ENCODE data around the gene ERICH6. TPM values are rescaled to one million over a fixed set of nuclear protein-coding genes. Genes with fewer than 3 reads are reported as not detected.

Gene ERICH6
- total and polyA plus RNA-seq, 3 donors from 2014 or later: 9.7 to 52.5 (median 24.0) TPM

GRCh38 chr3:150738688-150739087 is 35.0 kb upstream of the ERICH6 start:
- Histone ChIP-seq H3K36me3 (ENCODE audit: low read depth, missing control alignments) (no peaks in the 10 kb centered on the region), H3K27ac (peak overlapping the region; percentile 13 to 69)
- 39 to 47% methylated on average over 4 of the region's 4 CpGs for WGBS, 2 donors

GRCh38 chr3:150737874-150738679 is 34.4 kb upstream of the ERICH6 start:
- TF ChIP-seq POLR2A (IDR thresholded peaks at IDR 0.05) (no peak), CTCF (IDR thresholded peaks at IDR 0.05) (no peak)
- Histone ChIP-seq H3K4me3 (no peak overlapping the region), H3K27me3 (no peaks in the 10 kb centered on the region), H3K9me3 (no peaks in the 10 kb centered on the region), H3K36me3 (ENCODE audit: low read depth, missing control alignments) (no peaks in the 10 kb centered on the region), H3K27ac (peak overlapping the region; percentile 13 to 69), H3K4me1 (peaks cover 22% of the 10 kb centered on the region)
- 54 to 63% methylated on average over 2 of the region's 2 CpGs for WGBS, 2 donors
- no peak for DNase-seq
- intact Hi-C loops (cut with DNase I; ENCODE audit: low total_unique reads): no loop called here

More at GRCh38 chr3:150738688-150739087, 35.0 kb upstream of the ERICH6 start:
- intact Hi-C loops (cut with DNase I; ENCODE audit: low total_unique reads): no loop called here
- no peaks in the 10 kb centered on the region for H3K27me3 ChIP-seq
- peaks cover 18% of the 10 kb centered on the region for H3K4me1 ChIP-seq
- TF ChIP-seq CTCF (IDR thresholded peaks at IDR 0.05): no peak
- TF ChIP-seq POLR2A (IDR thresholded peaks at IDR 0.05): no peak
- no peak for DNase-seq
- no peaks in the 10 kb centered on the region for H3K9me3 ChIP-seq
- H3K4me3 ChIP-seq: no peak overlapping the region

- no peaks in the 10 kb centered on the region for H3K27me3 ChIP-seq
- H3K4me3 ChIP-seq: no peak overlapping the region
- H3K4me1 ChIP-seq: peaks cover 22% of the 10 kb centered on the region
- no peak for DNase-seq
- 67 to 72% methylated on average over 8 of the region's 8 CpGs for WGBS, 2 donors
- no peaks in the 10 kb centered on the region for H3K36me3 ChIP-seq (ENCODE audit: low read depth, missing control alignments)
- H3K27ac ChIP-seq: no peak overlapping the region
- intact Hi-C loops (cut with DNase I; ENCODE audit: low total_unique reads): no loop called here
- H3K9me3 ChIP-seq: no peaks in the 10 kb centered on the region
- no peak for TF ChIP-seq CTCF (IDR thresholded peaks at IDR 0.05)
- no peak for TF ChIP-seq POLR2A (IDR thresholded peaks at IDR 0.05)
Observed at GRCh38 chr3:150736903-150737832, 33.4 kb upstream of the ERICH6 start.

- Histone ChIP-seq H3K9me3 (no peaks in the 10 kb centered on the region), H3K27ac (no peak overlapping the region), H3K27me3 (no peaks in the 10 kb centered on the region), H3K4me3 (no peak overlapping the region), H3K4me1 (peaks cover 22% of the 10 kb centered on the region), H3K36me3 (ENCODE audit: low read depth, missing control alignments) (no peaks in the 10 kb centered on the region)
- DNase-seq: no peak
- intact Hi-C loops (cut with DNase I; ENCODE audit: low total_unique reads): no loop called here
- 27 to 55% methylated on average over 2 of the region's 2 CpGs for WGBS, 2 donors
- TF ChIP-seq POLR2A (IDR thresholded peaks at IDR 0.05): no peak
- TF ChIP-seq CTCF (IDR thresholded peaks at IDR 0.05): no peak
Observed at GRCh38 chr3:150736316-150736719, 32.6 kb upstream of the ERICH6 start.

Measured in testis (tissue), 3 donors.